Gastrocnemius medialis (tissue), 4 donors: ENCODE measurements around the gene CACNA2D3. TPM values are rescaled to one million over a fixed set of nuclear protein-coding genes. Genes with fewer than 3 reads are reported as not detected.

Source experiments
- ATAC-seq, 2 donors: fragments of 150-250 bp; one replicate each; pipeline ENCODE4 v1.9.1; 2016
- DNase-seq, 2 donors: peaks; one replicate each; pipeline ENCODE4 v3.0.0-alpha.2; 2019
- H3K27ac ChIP-seq, 4 donors: fragments of 200-600 bp; sonication (generic); 1 replicate in 1 of 4; 2 replicates in 3 of 4; pipeline ENCODE4 v1.5.1; 2016 to 2018; ENCODE audit warnings: mild to moderate bottlenecking in 2 of 4, moderate library complexity in 1 of 4
- H3K27me3 ChIP-seq, 3 donors: fragments of 200-600 bp; sonication (generic) in 2 of 3; 1 replicate in 1 of 3; 2 replicates in 2 of 3; pipeline versions ENCODE4 v1.5.1 to v1.6.0; 2016 to 2019; ENCODE audit warnings: mild to moderate bottlenecking in 1 of 3, moderate library complexity in 1 of 3
- H3K36me3 ChIP-seq, 2 donors: fragments of 200-600 bp; sonication (generic) in 1 of 2; one replicate each; pipeline ENCODE4 v1.5.1; 2017 to 2018
- H3K4me1 ChIP-seq, 2 donors: fragments of 200-600 bp; sonication (generic) in 1 of 2; one replicate each; pipeline ENCODE4 v1.5.1; 2016 to 2017; ENCODE audit warnings: mild to moderate bottlenecking in 2 of 2
- H3K4me3 ChIP-seq, 4 donors: fragments of 200-600 bp; sonication (generic) in 3 of 4; 1 replicate in 1 of 4; 2 replicates in 3 of 4; pipeline ENCODE4 v1.5.1; 2016 to 2019; ENCODE audit warnings: mild to moderate bottlenecking in 2 of 4
- H3K9me3 ChIP-seq, 3 donors: fragments of 200-600 bp; sonication (generic) in 2 of 3; 1 replicate in 1 of 3; 2 replicates in 2 of 3; pipeline ENCODE4 v1.5.1; 2016 to 2019
- CTCF ChIP-seq, 5 experiments: fragments of 450-650 bp in 3 of 5; fragments of 200-600 bp in 2 of 5; sonication (generic) in 2 of 5; IDR thresholded peaks in 4 of 5; conservative IDR thresholded peaks in 1 of 5; 1 replicate in 4 of 5; 2 replicates in 1 of 5; pipeline ENCODE4 v1.5.1; 2016 to 2019; ENCODE audit warnings: antibody characterized with exemption in 5 of 5, mild to moderate bottlenecking in 3 of 5, moderate library complexity in 3 of 5
- POLR2A ChIP-seq, 2 donors: fragments of 450-650 bp; IDR thresholded peaks; one replicate each; pipeline ENCODE4 v1.6.1; 2017; ENCODE audit warnings: antibody characterized with exemption in 2 of 2, mild to moderate bottlenecking in 2 of 2, moderate library complexity in 2 of 2
- in situ Hi-C, 4 donors: fragments of 200-750 bp; cut with MboI; loops; one replicate each; pipeline versions ENCODE4 v1.15.0 to v1.8.0; 2017; ENCODE audit warnings: low sequenced_read_pairs in 4 of 4
- intact Hi-C: fragments of 100-400 bp; cut with DNase I; formaldehyde crosslinking; loops from one replicate; pipeline ENCODE4 v1.15.1; 2023; ENCODE audit warnings: low total_unique reads
- total RNA-seq, 4 donors: library from RNA; depleted of rRNA; stranded (reverse); fragments of >200 nt; gene quantifications; one replicate each; pipeline versions ENCODE4 v1.1.0 to v1.2.3, GENCODE V29; 2016

Gene CACNA2D3
- total RNA-seq, 4 donors from 2014 or later, result 4.7 to 14.4 (median 7.1) TPM

GRCh38 chr3:54888162-54888561, 765.8 kb downstream of the CACNA2D3 start:
- ATAC-seq (no peak), DNase-seq (no peak)
- intact Hi-C loops, result no loop called here
- TF ChIP-seq CTCF (IDR thresholded peaks at IDR 0.05 in 4 of 5, conservative IDR thresholded peaks at IDR 0.05 in 1 of 5) (no peak), POLR2A (IDR thresholded peaks at IDR 0.05) (no peak)
- H3K27ac ChIP-seq, result peak overlapping the region in 2 of 4 donors; percentile 33 to 79
- H3K4me3 ChIP-seq, result no peak overlapping the region
- H3K9me3 ChIP-seq, result no peaks in the 10 kb centered on the region
- peaks cover 33 to 49% of the 10 kb centered on the region in 2 donors for H3K4me1 ChIP-seq
- in situ Hi-C loops, result no loop called here
- no peaks in the 10 kb centered on the region for H3K36me3 ChIP-seq
- H3K27me3 ChIP-seq, result no peaks in the 10 kb centered on the region

GRCh38 chr3:54888873-54889272, 766.5 kb downstream of the CACNA2D3 start:
- H3K27ac ChIP-seq, result peak overlapping the region in 2 of 4 donors; percentile 33 to 79

GRCh38 chr3:54889731-54890130, 767.4 kb downstream of the CACNA2D3 start:
- H3K36me3 ChIP-seq, result no peaks in the 10 kb centered on the region
- H3K4me3 ChIP-seq, result no peak overlapping the region
- H3K27me3 ChIP-seq, result no peaks in the 10 kb centered on the region
- no peaks in the 10 kb centered on the region for H3K9me3 ChIP-seq
- in situ Hi-C loops, result no loop called here
- no peak for DNase-seq
- intact Hi-C loops, result loop anchor here (2.0 to 5.0 kb wide), 2 partner anchors 17 to 63 kb away; no protein-coding TSS in a partner anchor
- H3K27ac ChIP-seq, result peak overlapping the region in 1 of 4 donors; percentile 79
- TF ChIP-seq CTCF (IDR thresholded peaks at IDR 0.05 in 4 of 5, conservative IDR thresholded peaks at IDR 0.05 in 1 of 5), result no peak
- no peak for TF ChIP-seq POLR2A (IDR thresholded peaks at IDR 0.05)
- no peak for ATAC-seq
- H3K4me1 ChIP-seq, result peaks cover 33 to 49% of the 10 kb centered on the region in 2 donors

More at GRCh38 chr3:54888873-54889272, 766.5 kb downstream of the CACNA2D3 start:
- Histone ChIP-seq H3K9me3 (no peaks in the 10 kb centered on the region), H3K27me3 (no peaks in the 10 kb centered on the region), H3K4me3 (no peak overlapping the region), H3K4me1 (peaks cover 33 to 49% of the 10 kb centered on the region in 2 donors), H3K36me3 (no peaks in the 10 kb centered on the region)
- DNase-seq, result peak in 1 of 2 donors; percentile 43
- intact Hi-C loops (no loop called here), in situ Hi-C loops (no loop called here)
- peak; percentile 35 to 62 for ATAC-seq
- TF ChIP-seq CTCF (IDR thresholded peaks at IDR 0.05 in 4 of 5, conservative IDR thresholded peaks at IDR 0.05 in 1 of 5) (no peak), POLR2A (IDR thresholded peaks at IDR 0.05) (no peak)

- no peaks in the 10 kb centered on the region for H3K9me3 ChIP-seq
- in situ Hi-C loops, result no loop called here
- ATAC-seq (peak; percentile 96 to 98), DNase-seq (peak; percentile 91 to 94)
- H3K27me3 ChIP-seq, result no peaks in the 10 kb centered on the region
- H3K4me3 ChIP-seq, result no peak overlapping the region
- peak overlapping the region; percentile 78 to 93 (median 84) for H3K27ac ChIP-seq
- H3K4me1 ChIP-seq, result peaks cover 33 to 49% of the 10 kb centered on the region in 2 donors
- intact Hi-C loops, result loop anchor here (1.0 to 5.0 kb wide), 4 partner anchors 10 to 61 kb away; no protein-coding TSS in a partner anchor
- peak; percentile 48 to 69 (median 60) for TF ChIP-seq CTCF (IDR thresholded peaks at IDR 0.05 in 4 of 5, conservative IDR thresholded peaks at IDR 0.05 in 1 of 5)
- no peak for TF ChIP-seq POLR2A (IDR thresholded peaks at IDR 0.05)
- no peaks in the 10 kb centered on the region for H3K36me3 ChIP-seq
Observed at GRCh38 chr3:54891540-54891897, 769.2 kb downstream of the CACNA2D3 start.

GRCh38 chr3:54892168-54892567, 769.8 kb downstream of the CACNA2D3 start:
- peaks cover 33 to 49% of the 10 kb centered on the region in 2 donors for H3K4me1 ChIP-seq
- no peak overlapping the region for H3K4me3 ChIP-seq
- H3K27ac ChIP-seq, result peak overlapping the region; percentile 78 to 93 (median 84)
- H3K9me3 ChIP-seq, result no peaks in the 10 kb centered on the region
- no peaks in the 10 kb centered on the region for H3K27me3 ChIP-seq
- TF ChIP-seq CTCF (IDR thresholded peaks at IDR 0.05 in 4 of 5, conservative IDR thresholded peaks at IDR 0.05 in 1 of 5), result no peak
- no peak for TF ChIP-seq POLR2A (IDR thresholded peaks at IDR 0.05)
- ATAC-seq, result no peak
- no peaks in the 10 kb centered on the region for H3K36me3 ChIP-seq
- in situ Hi-C loops, result no loop called here
- intact Hi-C loops, result loop anchor here (5.0 kb wide), 1 partner anchor 60 kb away; no protein-coding TSS in a partner anchor
- no peak for DNase-seq
